Measurements from ENCODE around the gene DACH1. TPM values are rescaled to one million over a fixed set of nuclear protein-coding genes. Genes with fewer than 3 reads are reported as not detected.

DACH1 gene
- total and polyA plus RNA-seq, 2 of the 8 experiments (the other 6 are each of a cell fraction or from before 2014, with no cell fraction given): 0.12 to 0.67 TPM

- H4K91ac ChIP-seq (replicated peaks; ENCODE audit: insufficient read length, low read length): no peak overlapping the region
- 90% methylated on average over 1 of the region's 1 CpG; no CpG with 5 or more reads in 1 of the 2 experiments for WGBS, 2 experiments (ENCODE audit: extremely low coverage in 1 of 2, insufficient coverage in 1 of 2, insufficient read length in 1 of 2, insufficient replicate concordance in 2 of 2, low coverage in 1 of 2, low lambda C conversion rate in 2 of 2, missing lambda C conversion rate in 1 of 2)
- no peaks in the 10 kb centered on the region for H3K23me2 ChIP-seq (ENCODE audit: low read depth, low read length)
- H2BK20ac ChIP-seq (ENCODE audit: low read length): no peak overlapping the region
- H2BK5ac ChIP-seq (ENCODE audit: low read depth, low read length): no peak overlapping the region
- no peaks in the 10 kb centered on the region for H4K20me1 ChIP-seq (replicated peaks in 1 of 2; ENCODE audit: control insufficient read depth in 1 of 2, insufficient read depth in 2 of 2, low read length in 2 of 2)
- no peak for TF ChIP-seq CHD2 (IDR thresholded peaks at IDR 0.05; ENCODE audit: low read length)
- TF ChIP-seq HDAC2 (IDR thresholded peaks at IDR 0.05; ENCODE audit: borderline replicate concordance in 1 of 2, low read depth in 2 of 2, low read length in 2 of 2): no peak
- TF ChIP-seq HDAC6 (IDR thresholded peaks at IDR 0.05; ENCODE audit: low read depth, low read length): no peak
- TF ChIP-seq SUZ12 (IDR thresholded peaks at IDR 0.05; ENCODE audit: low read length): no peak
- TF ChIP-seq PHF8 (conservative IDR thresholded peaks at IDR 0.05; ENCODE audit: low read depth, low read length): no peak
- no peak for TF ChIP-seq SRF (IDR thresholded peaks at IDR 0.05; ENCODE audit: low read depth, low read length)
- no peak for TF ChIP-seq TAF1 (IDR thresholded peaks at IDR 0.05; ENCODE audit: low read depth, low read length)
- TF ChIP-seq EP300 (IDR thresholded peaks at IDR 0.05; ENCODE audit: borderline replicate concordance in 1 of 2, low read depth in 2 of 2, low read length in 2 of 2): no peak
- TF ChIP-seq KDM1A (IDR thresholded peaks at IDR 0.05; ENCODE audit: borderline replicate concordance, low read length): no peak
- no peak for TF ChIP-seq SIN3A (conservative IDR thresholded peaks at IDR 0.05 in 1 of 2, IDR thresholded peaks at IDR 0.05 in 1 of 2; ENCODE audit: low read depth in 1 of 2, low read length in 2 of 2)
- no peak for TF ChIP-seq YY1 (IDR thresholded peaks at IDR 0.05; ENCODE audit: low read depth, low read length)
- TF ChIP-seq SP2 (IDR thresholded peaks at IDR 0.05; ENCODE audit: low read length): no peak
- TF ChIP-seq ASH2L (IDR thresholded peaks at IDR 0.05; ENCODE audit: low read length): no peak
- TF ChIP-seq JUND (IDR thresholded peaks at IDR 0.05; ENCODE audit: low read length): no peak
- H2BK12ac ChIP-seq (ENCODE audit: low read depth, low read length): no peak overlapping the region
- H2BK15ac ChIP-seq (ENCODE audit: low read length): no peak overlapping the region
- no peak overlapping the region for H3K18ac ChIP-seq (ENCODE audit: extremely low read depth, low read length)
- H3K23ac ChIP-seq (ENCODE audit: insufficient read length): no peak overlapping the region
- no peak overlapping the region for H4K5ac ChIP-seq (ENCODE audit: insufficient read length, low read depth, low read length)
- H3K27me3 ChIP-seq (replicated peaks in 1 of 4; ENCODE audit: control insufficient read depth in 3 of 4, extremely low read depth in 1 of 4, insufficient read depth in 3 of 4, low read length in 3 of 4): peaks cover 0 to 1% (median 0%) of the 10 kb centered on the region in 4 experiments; a peak in 1 of 7 replicates
- no peak overlapping the region for H3K4ac ChIP-seq (replicated peaks; ENCODE audit: insufficient read length, low read depth, low read length)
- no peaks in the 10 kb centered on the region for H3K79me1 ChIP-seq (ENCODE audit: low read depth, low read length)
- no peak overlapping the region for H2AK5ac ChIP-seq (ENCODE audit: low read depth, low read length)
- H4K8ac ChIP-seq (ENCODE audit: extremely low read depth, insufficient read depth, low read length): no peak overlapping the region
- no peak overlapping the region for H2AFZ ChIP-seq (ENCODE audit: low read length)
- no peak for DNase-seq (ENCODE audit: low read depth in 1 of 2, low spot score in 2 of 2)
- no peak overlapping the region for H2BK120ac ChIP-seq (replicated peaks; ENCODE audit: low read depth, low read length)
- FAIRE-seq: no peak
- no peak overlapping the region for H3K14ac ChIP-seq (ENCODE audit: insufficient read length)
- no peak overlapping the region for H3K56ac ChIP-seq (replicated peaks; ENCODE audit: insufficient read length, low read depth, low read length)
- no peaks in the 10 kb centered on the region for H3K36me3 ChIP-seq (ENCODE audit: control insufficient read depth in 2 of 4, insufficient read depth in 4 of 4, low read length in 3 of 4)
- H3K4me3 ChIP-seq (ENCODE audit: extremely low read depth in 1 of 4, insufficient read depth in 2 of 4, low read depth in 3 of 4, low read length in 4 of 4): no peak overlapping the region
- H3K9me3 ChIP-seq (ENCODE audit: insufficient read depth in 2 of 2, low read depth in 1 of 2, low read length in 1 of 2): no peaks in the 10 kb centered on the region
- H3K27ac ChIP-seq (ENCODE audit: low read depth, low read length): no peak overlapping the region
- ChIA-PET POLR2A (ENCODE audit: partially characterized antibody) (no interaction called here), CTCF (ENCODE audit: partially characterized antibody) (no interaction called here)
- H3K4me1 ChIP-seq (replicated peaks in 1 of 4; ENCODE audit: control insufficient read depth in 3 of 4, insufficient read depth in 4 of 4, low read length in 3 of 4): no peaks in the 10 kb centered on the region
- no peak overlapping the region for H3K4me2 ChIP-seq (ENCODE audit: insufficient read depth in 1 of 2, low read depth in 2 of 2, low read length in 2 of 2)
- no peaks in the 10 kb centered on the region for H3K79me2 ChIP-seq (ENCODE audit: control insufficient read depth in 1 of 2, insufficient read depth in 2 of 2, low read length in 2 of 2)
- H3K9ac ChIP-seq (replicated peaks in 1 of 4; ENCODE audit: extremely low read depth in 1 of 4, low read depth in 3 of 4, low read length in 3 of 4): no peak overlapping the region
These were observed 115.9 kb downstream of the DACH1 start for GRCh38 chr13:71751073-71751472.

Data from H1 (cell line).